Smooth muscle cell (in vitro differentiated cells): ENCODE results near the gene CCDC34. TPM values are rescaled to one million over a fixed set of nuclear protein-coding genes. Genes with fewer than 3 reads are reported as not detected.

Experiments used
- DNase-seq: peaks from one replicate; lab custom pipeline; 2025; ENCODE audit not compliant: unreplicated experiment; lab: John Stamatoyannopoulos, UW
- H2AFZ ChIP-seq: fragments of 200-600 bp; sonication (generic); 2 replicates; pipeline ENCODE4 v1.6.0; 2016; ENCODE audit warnings: antibody characterized with exemption, low read depth, mild to moderate bottlenecking
- H3F3A ChIP-seq: fragments of 200-600 bp; sonication (generic); 2 replicates; pipeline ENCODE4 v1.6.0; 2017; ENCODE audit warnings: antibody characterized with exemption, low read depth
- H3K27ac ChIP-seq: fragments of 200-600 bp; sonication (generic); 2 replicates; pipeline ENCODE4 v1.5.1; 2016; ENCODE audit warnings: low read depth, mild to moderate bottlenecking
- H3K27me3 ChIP-seq: fragments of 200-600 bp; sonication (generic); 2 replicates; pipeline ENCODE4 v1.6.1; 2016; ENCODE audit warnings: low read depth, mild to moderate bottlenecking
- H3K36me3 ChIP-seq: fragments of 200-600 bp; sonication (generic); 2 replicates; pipeline ENCODE4 v1.5.1; 2016; ENCODE audit warnings: low read depth
- H3K4me1 ChIP-seq: fragments of 200-600 bp; sonication (generic); 2 replicates; pipeline ENCODE4 v1.5.1; 2016; ENCODE audit warnings: low read depth
- H3K4me2 ChIP-seq: fragments of 200-600 bp; sonication (generic); 2 replicates; pipeline ENCODE4 v1.6.0; 2016; ENCODE audit warnings: mild to moderate bottlenecking
- H3K4me3 ChIP-seq: fragments of 200-600 bp; sonication (generic); 2 replicates; pipeline ENCODE4 v1.5.1; 2016; ENCODE audit warnings: mild to moderate bottlenecking
- H3K79me2 ChIP-seq: fragments of 200-600 bp; sonication (generic); 2 replicates; pipeline ENCODE4 v1.6.0; 2016; ENCODE audit warnings: low read depth, mild to moderate bottlenecking
- H3K9ac ChIP-seq: fragments of 200-600 bp; sonication (generic); 2 replicates; pipeline ENCODE4 v1.6.0; 2016; ENCODE audit warnings: low read depth
- H3K9me3 ChIP-seq: fragments of 200-600 bp; sonication (generic); replicated peaks from 2 replicates; pipeline ENCODE4 v1.5.1; 2016; ENCODE audit warnings: low read depth
- H4K20me1 ChIP-seq: fragments of 200-600 bp; sonication (generic); 2 replicates; pipeline ENCODE4 v1.6.0; 2016; ENCODE audit warnings: low read depth
- WGBS: methylation state at CpG from one replicate; pipeline ENCODE4 v1.1.7; 2016; ENCODE audit warnings: low lambda C conversion rate; 5-methylcytosine and 5-hydroxymethylcytosine counted together
- polyA plus RNA-seq: library from polyadenylated mRNA; unstranded; fragments of >200 nt; fragmentation: Nextera tagmentation; extraction: Ambion mirVana; gene quantifications from 2 replicates; pipeline ENCODE4 v1.2.1, GENCODE V29; 2016
- total RNA-seq: library from RNA; depleted of rRNA; stranded (reverse); fragments of >200 nt; gene quantifications from 2 replicates; pipeline ENCODE4 v1.2.3, GENCODE V29; 2014
- TF ChIP-seq, protein P1 (sequence below): fragments of 200-600 bp; sonication (generic); IDR thresholded peaks from 2 replicates; pipeline ENCODE4 v1.5.1; 2017; ENCODE audit warnings: borderline replicate concordance, mild to moderate bottlenecking, antibody characterized with exemption; ENCODE audit not compliant: insufficient read depth, poor library complexity, severe bottlenecking

Gene CCDC34
- total and polyA plus RNA-seq, 2 experiments from 2014 or later, result 6.7 to 9.3 TPM

- no peaks in the 10 kb centered on the region for H4K20me1 ChIP-seq
- H3K9me3 ChIP-seq, result no peaks in the 10 kb centered on the region
- H3K36me3 ChIP-seq, result no peaks in the 10 kb centered on the region
- H3F3A ChIP-seq, result no peaks in the 10 kb centered on the region
- no peak for DNase-seq
- no peak overlapping the region for H3K4me2 ChIP-seq
- H3K79me2 ChIP-seq, result no peaks in the 10 kb centered on the region
- no peak overlapping the region for H2AFZ ChIP-seq
- TF ChIP-seq, protein P1, sequence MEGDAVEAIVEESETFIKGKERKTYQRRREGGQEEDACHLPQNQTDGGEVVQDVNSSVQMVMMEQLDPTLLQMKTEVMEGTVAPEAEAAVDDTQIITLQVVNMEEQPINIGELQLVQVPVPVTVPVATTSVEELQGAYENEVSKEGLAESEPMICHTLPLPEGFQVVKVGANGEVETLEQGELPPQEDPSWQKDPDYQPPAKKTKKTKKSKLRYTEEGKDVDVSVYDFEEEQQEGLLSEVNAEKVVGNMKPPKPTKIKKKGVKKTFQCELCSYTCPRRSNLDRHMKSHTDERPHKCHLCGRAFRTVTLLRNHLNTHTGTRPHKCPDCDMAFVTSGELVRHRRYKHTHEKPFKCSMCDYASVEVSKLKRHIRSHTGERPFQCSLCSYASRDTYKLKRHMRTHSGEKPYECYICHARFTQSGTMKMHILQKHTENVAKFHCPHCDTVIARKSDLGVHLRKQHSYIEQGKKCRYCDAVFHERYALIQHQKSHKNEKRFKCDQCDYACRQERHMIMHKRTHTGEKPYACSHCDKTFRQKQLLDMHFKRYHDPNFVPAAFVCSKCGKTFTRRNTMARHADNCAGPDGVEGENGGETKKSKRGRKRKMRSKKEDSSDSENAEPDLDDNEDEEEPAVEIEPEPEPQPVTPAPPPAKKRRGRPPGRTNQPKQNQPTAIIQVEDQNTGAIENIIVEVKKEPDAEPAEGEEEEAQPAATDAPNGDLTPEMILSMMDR, result no peak
- H3K4me1 ChIP-seq, result no peaks in the 10 kb centered on the region
- no peak overlapping the region for H3K27ac ChIP-seq
- H3K27me3 ChIP-seq, result no peaks in the 10 kb centered on the region
- no peak overlapping the region for H3K9ac ChIP-seq
- no peak overlapping the region for H3K4me3 ChIP-seq
These were observed 55.8 kb downstream of the CCDC34 start for GRCh38 chr11:27307232-27307631.

DNA sequence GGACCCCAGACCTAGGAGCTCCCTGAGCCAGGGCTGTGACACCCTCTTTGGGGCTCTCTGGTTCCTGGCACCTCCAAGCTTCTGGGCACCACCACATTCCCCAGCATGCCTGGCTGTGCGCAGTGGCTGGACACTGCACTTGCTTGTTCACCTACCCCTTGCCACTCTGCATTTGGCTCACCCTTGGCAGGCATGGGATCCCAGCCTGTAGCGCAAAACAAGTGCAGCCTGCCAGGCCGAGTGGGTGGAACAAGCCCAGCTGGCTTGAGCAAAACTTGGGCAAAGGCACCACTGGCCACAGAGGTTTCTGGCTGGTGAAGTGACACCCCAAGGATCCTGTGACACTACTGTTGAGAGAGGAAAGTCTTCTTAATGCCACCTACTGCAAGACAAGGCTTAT, 57.3 kb downstream of the CCDC34 start:
- Histone ChIP-seq H4K20me1 (no peaks in the 10 kb centered on the region), H3F3A (no peaks in the 10 kb centered on the region), H3K27me3 (no peaks in the 10 kb centered on the region), H3K4me2 (no peak overlapping the region), H3K36me3 (no peaks in the 10 kb centered on the region), H3K4me3 (no peak overlapping the region), H3K27ac (no peak overlapping the region), H3K79me2 (no peaks in the 10 kb centered on the region), H2AFZ (no peak overlapping the region), H3K4me1 (no peaks in the 10 kb centered on the region), H3K9me3 (no peaks in the 10 kb centered on the region), H3K9ac (no peak overlapping the region)
- TF ChIP-seq, protein P1, result no peak
- 97% methylated on average over 3 of the region's 3 CpGs for WGBS
- no peak for DNase-seq

DNA sequence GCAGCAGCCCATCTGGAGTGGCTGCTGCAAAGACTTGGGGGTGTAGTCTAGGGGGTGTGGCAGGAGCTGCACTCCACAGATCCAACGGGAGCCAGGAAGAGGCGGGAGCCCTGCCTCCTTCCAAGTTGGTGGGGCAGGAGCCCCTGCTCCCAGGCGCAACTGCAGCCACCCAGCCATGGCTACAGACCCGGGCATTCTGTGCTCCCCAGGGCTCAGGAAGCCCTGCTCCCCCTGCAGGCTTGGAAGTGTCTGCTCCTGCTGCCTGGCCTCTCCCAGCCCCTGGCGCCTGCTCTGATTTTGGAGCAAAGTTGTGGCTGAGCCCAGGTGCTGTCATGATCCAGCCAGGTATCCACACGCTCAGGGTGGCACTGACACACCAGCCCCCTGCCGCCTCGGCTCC, 58.5 kb downstream of the CCDC34 start:
- H3K9ac ChIP-seq, result no peak overlapping the region
- TF ChIP-seq, protein P1, result no peak
- H3K4me2 ChIP-seq, result no peak overlapping the region
- WGBS, result 85% methylated on average over 8 of the region's 8 CpGs
- no peaks in the 10 kb centered on the region for H3K27me3 ChIP-seq
- H3K27ac ChIP-seq, result no peak overlapping the region
- no peak overlapping the region for H2AFZ ChIP-seq
- no peaks in the 10 kb centered on the region for H4K20me1 ChIP-seq
- H3K79me2 ChIP-seq, result no peaks in the 10 kb centered on the region
- H3K36me3 ChIP-seq, result no peaks in the 10 kb centered on the region
- DNase-seq, result no peak
- H3K4me3 ChIP-seq, result no peak overlapping the region
- no peaks in the 10 kb centered on the region for H3F3A ChIP-seq
- H3K4me1 ChIP-seq, result no peaks in the 10 kb centered on the region
- H3K9me3 ChIP-seq, result no peaks in the 10 kb centered on the region

- Histone ChIP-seq H3F3A (no peaks in the 10 kb centered on the region), H3K4me2 (no peak overlapping the region), H3K9me3 (no peaks in the 10 kb centered on the region), H3K27ac (no peak overlapping the region), H3K4me3 (no peak overlapping the region), H3K79me2 (no peaks in the 10 kb centered on the region), H3K27me3 (no peaks in the 10 kb centered on the region), H3K9ac (no peak overlapping the region), H4K20me1 (no peaks in the 10 kb centered on the region), H3K4me1 (no peaks in the 10 kb centered on the region), H3K36me3 (no peaks in the 10 kb centered on the region), H2AFZ (no peak overlapping the region)
- TF ChIP-seq, protein P1, result no peak
- WGBS, result 89% methylated on average over 5 of the region's 5 CpGs
- DNase-seq, result no peak
These were observed 59.1 kb downstream of the CCDC34 start for GRCh38 chr11:27303903-27304302.
